NK-92 treated with Interleukin-12 subunit alpha and Interleukin-12 subunit beta, amount 100 ng/mL, for 24 hours (cell line): Measurements from ENCODE around the gene PSMA2.
A peak's percentile ranks its signal among the peaks of the same experiment; 100 is the strongest.

Source experiments
- DNase-seq: peaks from one replicate; lab custom pipeline; 2025; lab: John Stamatoyannopoulos, UW

The PSMA2 gene

DNA sequence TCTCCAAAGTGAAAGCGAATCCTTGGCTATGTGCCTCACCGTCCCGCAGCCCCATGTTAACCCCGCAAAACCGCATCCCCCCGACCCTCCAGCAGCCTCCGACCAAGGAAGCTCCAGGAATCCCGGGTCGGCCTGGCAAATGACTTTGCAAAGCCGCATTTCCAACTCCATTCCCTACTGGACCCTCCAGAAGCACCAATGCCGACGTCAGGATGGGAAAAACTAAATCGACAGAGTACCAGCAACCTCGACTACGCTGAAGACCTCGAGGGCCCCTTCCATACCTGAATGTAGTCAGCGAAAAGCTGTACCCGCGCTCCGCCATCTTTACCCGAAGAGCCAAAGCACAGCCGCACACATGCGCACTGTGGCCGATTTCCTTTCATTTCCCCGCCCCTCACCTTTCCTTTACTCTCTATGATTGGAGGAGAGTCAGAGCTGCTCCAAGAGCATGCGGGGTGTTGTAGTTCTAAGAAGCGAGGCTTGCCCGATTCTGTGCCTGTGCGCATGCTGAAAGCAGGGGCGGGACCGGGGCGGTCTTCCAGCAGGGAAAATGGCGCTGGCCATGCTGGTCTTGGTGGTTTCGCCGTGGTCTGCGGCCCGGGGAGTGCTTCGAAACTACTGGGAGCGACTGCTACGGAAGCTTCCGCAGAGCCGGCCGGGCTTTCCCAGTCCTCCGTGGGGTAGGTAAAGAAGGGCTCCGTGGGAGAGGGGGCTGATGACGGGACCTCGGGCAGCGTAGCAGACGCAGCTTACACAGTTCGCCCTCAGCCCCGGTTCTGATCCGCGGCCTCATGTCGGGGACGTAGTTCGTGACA lies at the start of gene PSMA2, which contains the start of gene MRPL32:
Gene PSMA2, minus strand, starts transcription at position 341 of the 818 bp plus-strand sequence. Its CDS starts 16 bp downstream, at position 325.
Gene MRPL32, plus strand, starts transcription at position 543 of the 818 bp plus-strand sequence. Its CDS starts 11 bp downstream, at position 554.
- DNase-seq, result peak; percentile 90

DNA sequence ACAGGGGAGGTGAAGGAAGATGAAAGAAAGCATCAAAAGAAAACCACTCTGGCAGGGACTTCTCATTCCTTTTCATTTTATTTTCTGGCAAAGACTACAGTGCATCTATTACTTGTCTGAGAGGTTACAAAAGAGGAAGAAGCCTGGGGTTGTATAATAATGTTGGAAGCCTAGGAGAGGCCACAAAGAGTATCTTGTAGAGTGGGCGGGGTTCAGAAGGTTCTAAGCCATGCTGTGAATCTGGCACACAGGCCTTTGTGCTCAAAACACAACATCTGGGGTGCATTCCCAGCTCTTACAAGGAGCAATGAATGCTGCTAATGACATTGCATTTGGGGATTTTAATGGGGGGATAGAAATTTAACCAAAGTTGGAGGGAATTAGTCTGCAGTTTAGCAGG lies 49.6 kb upstream of the PSMA2 start:
- no peak for DNase-seq

DNA sequence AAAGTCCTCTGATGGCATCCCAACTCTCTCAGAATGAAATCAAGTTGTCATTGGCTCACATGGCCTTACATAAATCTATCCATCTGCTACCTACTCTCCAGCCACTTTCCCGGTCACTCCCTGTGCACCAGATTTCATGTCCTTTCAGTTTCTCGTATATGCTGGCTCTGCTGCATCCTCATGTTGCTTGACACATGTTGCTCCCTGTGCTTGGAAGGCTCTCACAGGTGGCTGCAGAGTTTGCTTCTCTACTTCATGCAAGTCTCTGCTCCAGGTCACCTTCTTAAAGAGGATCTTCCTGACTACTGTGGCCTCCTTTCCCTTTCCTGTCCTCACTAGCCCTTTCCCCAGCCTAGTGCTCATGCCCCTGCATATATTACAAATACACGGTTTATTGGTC lies 48.5 kb upstream of the PSMA2 start:
- DNase-seq, result no peak

DNA sequence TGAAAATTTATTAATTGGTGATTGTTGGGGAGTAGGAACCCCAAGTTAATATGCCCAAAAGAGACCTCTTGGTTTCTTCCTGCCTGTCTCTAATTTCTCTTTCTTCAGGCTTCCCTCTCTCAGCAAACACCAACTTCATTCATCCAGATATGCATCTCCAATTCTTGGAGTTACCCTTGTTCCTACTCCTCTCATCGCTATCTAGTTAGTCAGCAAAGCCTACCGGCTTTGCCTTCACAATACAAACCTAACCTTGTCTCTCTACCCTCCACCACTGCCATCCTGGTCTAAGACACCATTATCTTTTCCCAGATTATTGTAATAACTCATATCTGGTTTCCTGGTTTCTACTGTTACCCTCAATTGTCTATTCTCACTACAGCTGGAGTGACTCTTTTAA lies 48.1 kb upstream of the PSMA2 start:
- no peak for DNase-seq

DNA sequence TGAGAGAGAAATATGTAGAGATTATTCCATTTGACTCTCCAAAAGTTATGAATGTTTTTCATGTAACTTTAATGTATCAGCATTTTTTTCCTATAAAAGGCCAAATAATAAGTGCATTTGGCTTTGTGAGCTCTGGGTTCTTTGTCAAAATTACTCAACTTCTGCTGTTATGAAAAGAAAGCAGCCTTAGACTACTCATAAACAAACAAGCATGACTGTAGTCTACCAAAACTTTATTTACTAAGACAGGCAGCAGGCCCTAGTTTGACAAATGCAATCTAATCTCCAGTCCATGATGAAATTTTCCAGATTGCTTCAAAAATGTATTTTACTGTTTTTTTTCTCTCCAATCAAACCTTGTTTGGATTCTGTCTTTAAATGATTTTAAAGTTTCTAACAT lies 46.5 kb upstream of the PSMA2 start:
- DNase-seq, result no peak

DNA sequence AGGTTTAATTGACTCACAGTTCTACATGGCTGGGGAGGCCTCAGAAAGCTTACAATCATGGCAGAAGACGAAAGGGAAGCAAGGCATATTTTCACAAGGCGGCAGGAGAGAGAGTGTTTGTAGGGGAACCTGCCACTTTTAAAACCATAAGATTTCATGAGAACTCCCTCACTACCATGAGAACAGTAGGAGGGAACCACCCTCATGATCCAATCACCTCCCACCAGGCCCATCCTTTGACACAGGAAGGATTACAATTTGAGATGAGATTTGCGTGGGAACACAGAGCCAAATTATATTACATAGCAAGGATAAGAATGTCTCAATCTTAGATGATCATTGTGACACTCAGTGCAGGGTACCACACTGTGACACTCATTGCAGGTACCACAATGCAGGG lies 44.4 kb upstream of the PSMA2 start:
- DNase-seq, result no peak

DNA sequence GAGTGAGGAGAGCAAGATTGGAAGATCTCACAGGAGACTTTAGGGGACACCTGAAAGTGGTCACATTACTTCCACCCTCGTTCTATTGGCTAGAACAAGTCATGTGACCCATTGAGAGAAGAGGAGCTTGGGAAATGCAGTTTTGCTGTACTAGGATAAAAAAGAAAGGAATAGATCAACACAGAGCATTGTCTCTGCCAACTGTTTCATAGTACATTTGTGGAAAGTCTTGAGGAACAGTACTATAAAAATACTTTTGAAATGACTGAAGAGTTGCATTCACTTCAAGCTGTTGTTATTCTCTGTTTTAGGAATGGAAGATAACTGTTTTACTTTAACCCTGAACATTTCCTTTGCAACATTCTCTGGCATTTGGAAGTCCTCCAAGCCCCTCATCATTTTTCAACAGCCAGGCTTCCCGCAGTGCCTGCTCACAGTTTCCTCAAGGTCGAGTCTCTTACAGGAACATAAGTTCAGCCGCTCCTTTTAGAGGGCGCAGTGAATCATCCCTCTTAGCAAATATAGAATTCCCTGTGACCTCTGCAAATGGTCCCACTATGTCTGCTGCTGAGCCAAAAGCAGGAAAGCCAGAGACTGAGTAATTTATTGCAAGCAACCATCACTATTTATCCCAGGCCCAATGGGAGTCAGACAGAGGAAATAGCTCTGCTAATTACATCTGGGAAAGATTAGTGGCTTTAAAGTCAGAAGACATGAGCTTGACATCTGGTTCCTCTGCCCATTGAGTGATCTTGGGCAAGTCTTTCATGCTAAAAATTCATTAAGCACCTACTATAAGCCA lies 40.9 kb upstream of the PSMA2 start:
- no peak for DNase-seq

DNA sequence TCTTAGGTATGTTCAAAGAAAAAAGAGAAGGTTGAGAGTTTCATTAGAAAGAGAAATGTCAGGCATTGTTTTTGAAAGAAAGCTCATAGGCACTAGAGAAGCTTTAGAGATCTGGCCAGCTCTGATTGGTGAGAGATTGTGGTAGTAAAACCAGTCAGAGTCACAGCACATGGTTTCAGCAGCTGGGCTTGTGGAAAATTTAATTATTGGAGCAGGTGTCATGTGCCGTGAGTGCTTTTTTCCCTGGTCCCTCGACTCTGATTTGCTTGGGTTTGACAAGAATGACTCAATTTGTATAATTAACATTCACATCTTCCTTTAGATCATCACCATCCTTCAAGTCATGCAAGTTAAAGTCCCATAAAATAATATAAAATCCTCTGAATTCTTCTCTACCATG lies 35.4 kb upstream of the PSMA2 start:
- no peak for DNase-seq

DNA sequence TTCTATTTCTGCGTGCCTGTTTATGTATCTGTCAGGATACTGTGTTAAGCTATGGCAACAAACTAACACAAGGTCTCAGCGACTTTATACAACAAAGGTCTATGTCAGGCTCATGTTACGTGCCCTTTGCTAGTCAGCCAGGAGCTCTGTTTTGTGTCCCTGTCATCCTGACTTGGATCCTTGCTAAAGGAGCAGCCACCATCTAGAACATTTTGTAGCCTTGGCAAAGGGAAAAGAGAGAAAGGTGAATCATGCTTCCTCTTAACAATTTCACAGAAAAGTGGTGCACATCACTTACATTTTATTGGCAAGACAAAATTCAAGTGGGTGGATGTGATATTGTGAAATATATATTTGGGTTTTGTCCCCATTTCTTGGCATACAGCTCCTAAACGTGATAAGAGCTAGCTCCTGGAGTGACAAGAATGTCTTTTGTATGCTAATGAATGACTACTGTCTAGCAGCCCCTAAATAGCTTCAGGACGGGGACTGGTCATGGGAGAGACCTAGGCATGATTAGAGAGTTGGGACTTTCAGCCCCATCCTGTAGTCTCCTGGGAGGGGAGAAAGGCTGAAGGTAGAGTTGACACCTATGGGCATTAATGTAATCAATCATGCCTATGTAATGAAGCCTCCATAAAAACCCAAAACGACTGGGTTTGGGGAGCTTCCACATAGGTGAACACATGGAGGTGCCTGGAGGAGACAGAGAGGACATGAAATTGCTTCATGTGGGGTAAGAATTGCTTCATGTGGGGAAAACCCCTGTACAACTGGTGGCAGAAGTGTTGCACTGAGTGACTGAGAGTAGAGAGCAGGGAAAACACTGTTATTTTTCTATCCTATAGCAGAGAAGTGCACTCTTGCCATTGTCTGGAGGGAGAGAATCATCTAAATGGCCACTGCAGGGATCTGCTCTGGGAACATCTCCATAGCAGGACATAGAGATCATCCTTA lies 33.2 kb upstream of the PSMA2 start:
- peak; percentile 24 for DNase-seq

DNA sequence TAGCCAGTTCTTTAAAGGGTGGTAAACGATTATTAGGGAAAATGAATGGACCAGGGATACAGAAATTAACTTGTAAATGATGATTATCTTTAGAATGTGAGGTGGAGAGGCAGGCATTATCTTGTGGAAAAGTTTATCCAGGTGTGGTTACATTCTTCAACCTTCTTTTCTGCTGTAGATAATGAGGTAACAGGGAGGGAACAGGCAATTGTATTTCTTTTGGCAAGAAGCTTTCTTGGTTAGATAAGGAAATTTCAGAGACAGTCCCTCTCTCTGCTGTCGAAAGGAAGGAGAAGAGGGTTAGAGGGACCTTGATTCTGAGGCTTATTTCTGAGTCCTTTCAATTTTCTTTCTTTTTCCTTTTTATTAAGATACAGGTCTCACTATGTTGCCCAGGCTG lies 32.3 kb upstream of the PSMA2 start:
- DNase-seq, result no peak

DNA sequence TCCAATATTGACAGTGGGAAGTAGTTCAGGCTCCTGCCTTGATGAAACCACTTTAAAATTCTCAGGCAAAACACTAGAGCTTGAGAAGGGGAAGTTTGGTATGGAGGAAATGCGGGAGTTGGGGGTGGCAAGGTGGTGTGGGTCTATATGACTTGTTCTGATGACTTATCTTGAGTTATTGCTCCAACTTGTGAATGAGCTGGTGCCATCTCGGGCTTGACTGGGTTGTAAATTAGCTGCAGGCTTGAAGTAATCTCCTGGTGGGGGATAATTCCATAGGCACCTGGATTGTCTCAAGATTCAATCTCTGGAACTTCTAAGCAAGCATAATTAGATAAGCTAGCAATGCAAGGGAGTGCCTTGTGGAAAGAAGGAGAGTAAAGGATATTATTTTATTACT lies 29.2 kb upstream of the PSMA2 start:
- DNase-seq, result no peak

DNA sequence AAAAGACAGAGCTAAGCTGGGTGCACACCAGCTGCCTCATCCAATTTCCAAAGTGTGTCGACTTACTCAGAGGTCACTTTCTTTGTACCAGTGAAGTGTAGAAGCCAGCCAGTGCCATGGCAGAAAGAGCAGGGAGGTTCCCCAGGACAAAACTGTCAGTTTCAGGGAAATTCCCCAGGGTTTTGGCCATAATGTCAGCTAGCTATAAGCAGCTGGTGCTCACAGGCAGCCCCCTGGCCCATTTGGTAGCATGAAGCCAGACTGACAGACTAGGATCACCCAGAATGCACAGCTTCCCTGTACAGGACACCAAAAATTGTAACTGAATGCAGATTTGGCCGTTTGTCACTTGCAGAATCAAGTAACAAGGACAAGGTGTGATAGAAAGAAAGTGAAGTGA lies 28.8 kb upstream of the PSMA2 start:
- no peak for DNase-seq

DNA sequence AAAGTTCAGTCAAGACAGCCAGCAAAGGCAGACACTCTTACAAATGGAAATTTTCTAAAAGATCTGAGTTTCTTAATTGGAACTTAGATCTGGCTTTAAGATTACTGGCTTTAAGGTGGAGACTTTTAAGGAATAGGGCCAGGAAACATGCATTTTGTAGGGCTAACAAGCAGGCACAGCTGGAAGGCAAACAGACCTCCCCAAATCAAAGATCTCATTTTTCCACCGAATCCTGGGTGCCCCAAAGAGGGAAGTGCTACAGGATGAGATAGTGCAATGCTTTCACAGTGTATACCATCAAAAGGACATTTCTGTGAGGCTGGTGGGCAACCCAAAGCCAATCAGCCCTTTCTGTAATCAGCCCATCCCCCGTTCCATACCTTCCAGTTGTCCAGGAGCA lies 27.6 kb upstream of the PSMA2 start:
- DNase-seq, result no peak

DNA sequence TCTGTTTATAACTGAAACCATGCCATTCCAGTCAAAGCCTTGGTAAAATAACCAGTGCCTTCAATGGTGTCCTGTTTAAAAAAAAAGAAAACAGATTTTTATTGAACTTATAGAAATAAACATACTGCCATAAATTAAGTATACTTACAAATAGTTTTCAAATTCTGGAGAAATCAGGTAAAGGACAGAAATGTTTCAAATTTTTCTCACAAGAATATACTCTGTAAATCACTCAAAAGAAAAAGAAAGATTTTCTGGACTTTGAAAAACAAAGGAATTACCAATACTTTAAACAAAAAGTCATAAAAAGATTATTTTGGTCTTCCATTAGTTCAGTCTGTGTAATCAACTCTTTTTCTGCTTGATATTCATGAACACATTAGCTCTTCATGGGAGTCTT lies 24.1 kb upstream of the PSMA2 start:
- no peak for DNase-seq

DNA sequence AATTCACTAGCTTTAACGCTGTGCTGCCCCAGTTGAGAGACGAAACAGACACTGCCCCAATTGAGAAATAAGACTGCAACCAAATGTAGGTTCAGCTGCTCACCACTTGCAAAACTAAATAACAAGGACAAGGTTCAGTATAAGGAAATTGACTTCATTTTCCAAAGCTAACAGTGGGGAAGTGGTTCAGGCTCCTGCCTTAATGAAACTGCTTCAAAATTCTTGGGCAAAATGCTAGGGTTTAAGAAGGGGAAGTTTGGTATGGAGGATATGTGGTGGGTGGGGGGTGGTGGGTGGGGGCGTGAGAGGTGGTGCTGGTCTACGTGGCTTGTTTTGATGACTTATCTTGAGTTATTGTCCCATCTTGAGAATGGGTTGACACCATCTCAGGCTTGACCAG lies 22.0 kb upstream of the PSMA2 start:
- no peak for DNase-seq

DNA sequence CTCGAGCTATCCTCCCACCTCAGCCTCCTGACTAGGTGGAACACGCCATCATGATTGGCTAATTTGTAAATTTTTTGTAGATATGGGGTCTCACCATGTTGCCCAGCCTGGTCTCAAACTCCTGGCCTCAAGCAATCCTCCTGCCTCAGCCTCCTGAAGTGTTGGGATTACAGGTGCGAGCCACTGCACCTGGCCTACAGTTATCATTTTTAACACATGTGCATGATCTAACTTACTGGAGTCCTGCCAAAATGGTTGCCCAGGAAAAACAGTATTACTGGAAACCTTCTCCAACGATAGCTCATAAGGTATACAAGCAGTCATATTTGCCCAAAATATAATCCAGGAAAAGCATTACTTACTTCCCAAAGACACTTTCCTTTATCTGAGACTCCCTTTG lies 20.4 kb upstream of the PSMA2 start:
- no peak for DNase-seq

DNA sequence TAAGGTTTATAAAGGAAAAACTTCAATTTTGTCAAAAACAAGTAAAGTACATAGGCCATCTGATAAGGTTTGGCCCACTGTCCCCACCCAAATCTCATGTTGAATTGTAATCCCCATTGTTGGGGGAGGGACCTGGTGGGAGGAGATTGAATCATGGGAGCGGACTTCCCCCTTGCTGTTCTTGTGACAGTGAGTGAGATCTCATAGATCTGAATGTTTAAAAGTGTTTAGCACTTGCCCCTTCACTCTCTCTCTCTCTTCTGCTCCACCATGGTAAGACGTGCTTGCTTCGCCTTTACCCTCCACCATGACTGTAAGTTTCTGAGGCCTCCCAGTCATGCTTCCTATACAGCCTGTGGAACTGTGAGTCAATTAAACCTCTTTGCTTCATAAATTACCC lies 18.4 kb upstream of the PSMA2 start:
- no peak for DNase-seq

DNA sequence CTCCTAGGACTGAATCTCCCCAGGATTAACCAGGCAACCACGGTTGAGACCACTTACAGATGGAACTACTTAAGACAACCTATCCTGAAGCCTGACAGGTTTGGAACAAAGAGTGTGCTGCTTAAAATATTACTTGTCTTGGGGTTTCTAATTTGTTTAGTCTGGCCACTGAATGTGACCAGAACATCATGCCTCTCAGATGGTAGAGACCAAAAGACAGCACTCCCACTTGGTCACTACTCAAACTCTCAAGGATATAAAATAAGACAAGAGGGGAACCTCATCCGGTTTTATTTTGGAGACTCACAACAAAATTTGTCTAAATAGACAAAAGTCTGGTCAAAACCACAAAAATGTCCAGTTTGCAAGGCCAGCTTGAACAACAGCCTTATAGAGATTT lies 15.5 kb upstream of the PSMA2 start:
- DNase-seq, result no peak

DNA sequence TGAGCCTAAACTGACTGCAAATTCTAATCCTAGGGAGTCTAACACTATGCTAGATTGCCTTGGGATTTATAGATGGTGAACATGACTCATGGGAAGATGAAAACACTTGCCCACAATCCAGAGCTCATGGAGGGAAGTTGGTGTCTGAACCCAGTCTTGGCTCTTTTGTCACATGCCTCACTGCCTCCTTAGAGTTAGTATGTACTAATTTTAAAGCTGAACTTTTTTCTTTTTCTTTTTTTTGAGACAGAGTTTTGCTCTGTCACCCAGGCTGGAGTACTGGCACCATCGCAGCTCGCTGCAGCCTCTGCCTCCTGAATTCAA lies 14.6 kb upstream of the PSMA2 start:
- no peak for DNase-seq

DNA sequence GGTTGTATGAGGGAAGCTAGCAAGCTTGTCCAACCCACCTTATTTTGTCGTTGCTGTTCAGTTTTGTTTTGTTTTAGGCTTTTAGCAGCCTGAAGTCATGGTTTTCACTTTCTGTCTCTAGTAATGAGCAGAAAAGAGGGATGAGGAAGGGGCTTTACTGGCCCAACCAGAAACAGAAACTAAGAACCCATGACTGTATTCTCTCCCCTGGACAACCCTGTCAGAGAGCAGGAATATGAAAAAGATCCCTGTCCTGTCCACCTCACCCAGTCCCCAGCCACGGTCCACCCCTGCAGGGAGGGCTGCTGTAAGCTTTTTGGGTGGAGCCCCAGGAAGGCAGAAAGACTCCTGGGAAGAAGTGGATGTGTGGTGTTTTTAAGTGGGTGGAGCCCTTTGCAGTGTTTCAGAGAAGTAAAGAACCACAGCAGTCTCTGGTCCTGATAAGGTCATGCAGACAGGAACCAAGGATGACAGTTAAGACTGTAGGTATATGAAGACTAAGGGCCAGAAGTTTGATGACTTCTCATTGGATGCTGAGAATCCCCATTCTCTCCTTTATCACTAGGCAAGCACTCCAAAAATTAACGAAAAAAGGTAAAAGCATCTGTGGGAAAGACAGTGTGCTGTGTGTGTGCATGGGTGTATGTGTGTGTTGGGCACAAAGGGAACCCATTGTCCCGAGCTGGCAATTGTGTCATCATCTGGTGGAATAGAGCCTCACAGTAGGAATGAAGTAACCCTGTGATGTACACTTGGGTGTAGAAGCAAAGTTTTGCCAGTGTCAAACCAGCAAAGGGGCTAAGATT lies 14.1 kb upstream of the PSMA2 start:
- no peak for DNase-seq
